ENCODE measurements around the gene PI4K2A.
A peak's percentile ranks its signal among the peaks of the same experiment; 100 is the strongest.
"Not testable (repeated sequence)": the region's sequence is repeated elsewhere in the genome, so short reads cannot be mapped to it uniquely, and the experiment has no call there.

The PI4K2A gene

DNA sequence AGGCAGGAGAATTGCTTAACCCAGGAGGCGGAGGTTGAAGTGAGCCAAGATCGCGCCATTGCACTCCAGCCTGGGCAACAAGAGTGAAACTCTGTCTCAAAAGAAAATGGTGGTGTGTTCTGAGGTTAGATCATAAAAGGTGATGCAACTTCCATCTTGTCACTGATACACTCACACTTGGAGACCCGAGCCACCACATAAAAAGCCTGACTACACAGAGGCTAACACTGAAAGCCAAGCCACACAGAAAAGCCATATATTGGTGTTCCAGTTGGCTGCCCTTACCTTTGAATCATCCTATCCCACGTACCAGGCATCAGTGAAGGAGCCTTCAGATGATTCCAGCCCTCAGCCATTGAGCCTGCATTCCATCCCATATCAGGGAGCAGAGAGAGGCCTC is 11.2 kb upstream of the PI4K2A start:
- H3K9me3 ChIP-seq (ENCODE audit: control insufficient read depth, low read length) = no peaks in the 10 kb centered on the region
- no peak overlapping the region for H3K4me3 ChIP-seq (ENCODE audit: insufficient read depth, low read depth, low read length)
- no peaks in the 10 kb centered on the region for H3K36me3 ChIP-seq (ENCODE audit: control insufficient read depth, insufficient read depth, low read length)
- no peaks in the 10 kb centered on the region for H3K27me3 ChIP-seq (ENCODE audit: control insufficient read depth, insufficient read depth, low read length, poor library complexity, severe bottlenecking)
- no peaks in the 10 kb centered on the region for H3K4me1 ChIP-seq (ENCODE audit: control insufficient read depth, insufficient read depth, low read length)
- no peak overlapping the region for H3K27ac ChIP-seq (ENCODE audit: insufficient read depth, low read depth, low read length, poor library complexity, severe bottlenecking)
- 88 to 95% methylated on average over 5 of the region's 5 CpGs for WGBS, 2 experiments

DNA sequence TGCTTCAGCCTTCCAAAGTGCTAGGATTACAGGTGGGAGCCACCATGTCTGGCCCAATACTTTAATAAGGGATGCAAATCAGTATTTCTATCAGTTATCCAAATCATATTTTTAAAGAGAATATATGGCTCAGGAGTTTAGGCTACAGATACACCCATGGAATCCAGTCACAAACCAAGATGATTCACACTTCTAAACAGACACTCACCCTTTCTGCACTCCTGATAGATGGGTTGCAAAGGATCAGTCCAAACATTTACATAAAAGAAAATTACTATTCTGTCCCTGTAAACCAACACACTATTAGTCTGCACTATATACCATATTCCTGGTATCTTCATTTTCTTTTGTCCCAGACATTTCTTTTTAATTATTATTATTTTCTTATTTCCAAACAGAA is 9.4 kb upstream of the PI4K2A start:
- Histone ChIP-seq H3K9me3 (ENCODE audit: control insufficient read depth, low read length) (no peaks in the 10 kb centered on the region), H3K27ac (ENCODE audit: insufficient read depth, low read depth, low read length, poor library complexity, severe bottlenecking) (no peak overlapping the region), H3K27me3 (ENCODE audit: control insufficient read depth, insufficient read depth, low read length, poor library complexity, severe bottlenecking) (no peaks in the 10 kb centered on the region), H3K4me3 (ENCODE audit: insufficient read depth, low read depth, low read length) (no peak overlapping the region), H3K4me1 (ENCODE audit: control insufficient read depth, insufficient read depth, low read length) (no peaks in the 10 kb centered on the region), H3K36me3 (ENCODE audit: control insufficient read depth, insufficient read depth, low read length) (no peaks in the 10 kb centered on the region)

DNA sequence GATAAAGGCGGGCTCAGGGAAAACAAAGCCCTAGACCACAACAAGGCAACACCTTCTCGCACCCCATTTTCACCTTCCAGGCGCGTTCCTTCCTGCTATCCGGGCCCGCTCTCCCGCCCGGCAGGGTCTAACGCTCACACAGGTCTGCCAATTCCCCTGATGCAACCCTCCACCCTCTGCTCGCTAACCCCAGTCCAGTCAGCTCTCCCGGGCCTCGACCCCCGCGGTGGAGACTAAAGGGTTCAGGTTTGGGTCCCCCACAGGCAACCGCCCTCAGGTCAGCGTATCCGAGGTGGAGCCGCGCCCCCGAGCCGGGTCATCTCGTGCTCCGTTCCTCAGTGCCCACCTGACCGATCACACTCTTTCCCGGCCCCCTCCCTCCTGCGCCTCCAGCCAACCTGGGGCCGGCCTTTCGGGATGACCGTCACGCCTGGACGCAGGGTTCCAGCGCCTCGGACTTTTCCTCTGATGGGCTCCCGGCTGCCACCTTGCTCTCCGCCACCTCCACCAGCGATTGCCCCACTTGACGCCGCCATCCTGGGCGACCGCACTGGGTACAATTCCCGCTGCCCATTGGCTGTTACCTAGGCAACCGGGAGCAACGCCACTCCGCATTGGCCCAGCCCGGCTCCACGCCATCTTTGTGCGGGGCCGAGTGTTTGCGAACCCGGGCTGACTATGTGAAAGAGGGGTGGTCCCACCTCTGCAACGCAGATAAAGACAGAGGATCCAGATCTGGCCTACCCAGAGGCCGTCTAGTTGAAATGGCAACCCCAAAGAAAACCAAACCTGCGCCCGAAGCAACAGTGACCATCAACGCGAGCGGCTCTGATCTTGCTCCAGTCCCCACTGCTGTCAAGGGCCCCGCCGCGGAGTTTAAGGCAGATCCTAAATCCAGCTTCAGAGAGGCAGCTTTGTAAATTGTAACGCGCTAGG is 7.3 kb upstream of the PI4K2A start, which contains the start of gene MORN4:
TSS of gene MORN4 (minus strand) at position 552 of the 936 bp plus-strand sequence. CDS start 13,847 bp downstream, outside the sequence.
- H3K27me3 ChIP-seq (ENCODE audit: control insufficient read depth, insufficient read depth, low read length, poor library complexity, severe bottlenecking) = no peaks in the 10 kb centered on the region
- no peaks in the 10 kb centered on the region for H3K4me1 ChIP-seq (ENCODE audit: control insufficient read depth, insufficient read depth, low read length)
- H3K27ac ChIP-seq (ENCODE audit: insufficient read depth, low read depth, low read length, poor library complexity, severe bottlenecking) = peak within 1 kb of the TSS; percentile 18
- 8 to 9% methylated on average over 62 of the region's 62 CpGs for WGBS, 2 experiments
- peak within 1 kb of the TSS; percentile 63 for H3K4me3 ChIP-seq (ENCODE audit: insufficient read depth, low read depth, low read length)
- no peaks in the 10 kb centered on the region for H3K36me3 ChIP-seq (ENCODE audit: control insufficient read depth, insufficient read depth, low read length)
- no peaks in the 10 kb centered on the region for H3K9me3 ChIP-seq (ENCODE audit: control insufficient read depth, low read length)

DNA sequence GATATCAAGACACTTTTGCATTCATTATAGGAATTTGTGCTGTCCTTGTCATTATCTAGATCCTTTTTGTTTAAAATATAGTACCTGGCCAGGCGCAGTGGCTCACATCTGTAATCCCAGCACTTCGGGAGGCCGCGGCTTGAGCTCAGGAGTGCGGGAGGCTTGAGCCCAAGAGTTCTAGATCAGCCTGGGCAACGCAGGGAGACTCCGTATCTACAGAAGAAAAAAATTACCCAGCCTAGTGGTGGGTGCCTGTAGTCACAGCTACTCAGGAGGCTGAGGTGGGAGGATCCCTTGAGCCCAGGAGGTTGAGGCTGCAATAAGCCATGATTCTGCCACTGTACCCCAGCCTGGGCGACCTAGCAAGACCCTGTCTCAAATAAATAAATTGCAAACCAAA is 6.5 kb upstream of the PI4K2A start:
- 86 to 90% methylated on average over 8 of the region's 8 CpGs for WGBS, 2 experiments
- no peaks in the 10 kb centered on the region for H3K36me3 ChIP-seq (ENCODE audit: control insufficient read depth, insufficient read depth, low read length)
- H3K9me3 ChIP-seq (ENCODE audit: control insufficient read depth, low read length) = no peaks in the 10 kb centered on the region
- no peaks in the 10 kb centered on the region for H3K27me3 ChIP-seq (ENCODE audit: control insufficient read depth, insufficient read depth, low read length, poor library complexity, severe bottlenecking)
- no peak overlapping the region for H3K27ac ChIP-seq (ENCODE audit: insufficient read depth, low read depth, low read length, poor library complexity, severe bottlenecking)
- no peaks in the 10 kb centered on the region for H3K4me1 ChIP-seq (ENCODE audit: control insufficient read depth, insufficient read depth, low read length)
- peak overlapping the region; percentile 63 for H3K4me3 ChIP-seq (ENCODE audit: insufficient read depth, low read depth, low read length)

DNA sequence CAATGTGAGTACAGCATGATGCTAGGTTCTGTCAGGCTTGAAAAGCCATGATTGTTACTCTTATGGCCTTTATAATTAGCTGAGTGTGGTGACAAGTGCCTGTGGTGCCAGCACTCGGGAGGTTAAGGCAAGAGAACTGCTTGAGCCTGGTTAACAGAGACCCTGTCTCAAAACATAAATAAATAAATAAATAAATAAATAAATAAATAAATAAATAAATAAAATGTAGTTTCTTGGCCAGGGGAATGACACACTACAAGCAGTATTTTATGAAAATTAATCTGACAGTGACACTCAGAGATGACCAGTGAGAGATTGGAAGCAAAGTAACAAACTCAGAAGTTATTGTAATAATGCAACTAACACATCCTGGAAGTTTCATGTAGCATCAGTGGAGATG is 4.9 kb upstream of the PI4K2A start:
- no peaks in the 10 kb centered on the region for H3K9me3 ChIP-seq (ENCODE audit: control insufficient read depth, low read length)
- H3K27me3 ChIP-seq (ENCODE audit: control insufficient read depth, insufficient read depth, low read length, poor library complexity, severe bottlenecking) = no peaks in the 10 kb centered on the region
- WGBS, 2 experiments = no CpG with 5 or more reads among the region's 1 CpG
- no peaks in the 10 kb centered on the region for H3K4me1 ChIP-seq (ENCODE audit: control insufficient read depth, insufficient read depth, low read length)
- H3K4me3 ChIP-seq (ENCODE audit: insufficient read depth, low read depth, low read length) = no peak overlapping the region
- H3K27ac ChIP-seq (ENCODE audit: insufficient read depth, low read depth, low read length, poor library complexity, severe bottlenecking) = no peak overlapping the region
- H3K36me3 ChIP-seq (ENCODE audit: control insufficient read depth, insufficient read depth, low read length) = no peaks in the 10 kb centered on the region

DNA sequence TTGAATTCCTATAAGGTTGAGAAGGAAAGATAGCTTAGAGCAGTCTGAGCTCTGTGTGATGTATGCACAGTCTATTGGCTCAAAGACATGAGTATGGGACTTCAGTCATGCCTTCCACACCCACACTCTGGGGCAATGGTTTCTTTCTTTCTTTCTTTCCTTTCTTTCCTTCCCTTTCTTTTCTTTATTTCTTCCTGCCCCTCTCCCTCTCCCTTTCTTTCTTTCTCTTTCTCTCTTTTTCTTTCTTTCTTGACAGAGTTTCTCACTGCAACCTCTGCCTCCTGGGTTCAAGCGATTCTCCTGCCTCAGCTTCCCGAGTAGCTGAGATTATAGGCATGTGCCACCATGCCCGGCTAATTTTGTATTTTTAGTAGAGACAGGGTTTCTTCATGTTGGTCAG is 1.4 kb upstream of the PI4K2A start:
- H3K4me3 ChIP-seq (ENCODE audit: insufficient read depth, low read depth, low read length); H3K27ac ChIP-seq (ENCODE audit: insufficient read depth, low read depth, low read length, poor library complexity, severe bottlenecking); H3K9me3 ChIP-seq (ENCODE audit: control insufficient read depth, low read length); H3K4me1 ChIP-seq (ENCODE audit: control insufficient read depth, insufficient read depth, low read length); H3K36me3 ChIP-seq (ENCODE audit: control insufficient read depth, insufficient read depth, low read length); H3K27me3 ChIP-seq (ENCODE audit: control insufficient read depth, insufficient read depth, low read length, poor library complexity, severe bottlenecking): not testable (repeated sequence)
- WGBS, 2 experiments = 79 to 97% methylated on average over 3 of the region's 3 CpGs

DNA sequence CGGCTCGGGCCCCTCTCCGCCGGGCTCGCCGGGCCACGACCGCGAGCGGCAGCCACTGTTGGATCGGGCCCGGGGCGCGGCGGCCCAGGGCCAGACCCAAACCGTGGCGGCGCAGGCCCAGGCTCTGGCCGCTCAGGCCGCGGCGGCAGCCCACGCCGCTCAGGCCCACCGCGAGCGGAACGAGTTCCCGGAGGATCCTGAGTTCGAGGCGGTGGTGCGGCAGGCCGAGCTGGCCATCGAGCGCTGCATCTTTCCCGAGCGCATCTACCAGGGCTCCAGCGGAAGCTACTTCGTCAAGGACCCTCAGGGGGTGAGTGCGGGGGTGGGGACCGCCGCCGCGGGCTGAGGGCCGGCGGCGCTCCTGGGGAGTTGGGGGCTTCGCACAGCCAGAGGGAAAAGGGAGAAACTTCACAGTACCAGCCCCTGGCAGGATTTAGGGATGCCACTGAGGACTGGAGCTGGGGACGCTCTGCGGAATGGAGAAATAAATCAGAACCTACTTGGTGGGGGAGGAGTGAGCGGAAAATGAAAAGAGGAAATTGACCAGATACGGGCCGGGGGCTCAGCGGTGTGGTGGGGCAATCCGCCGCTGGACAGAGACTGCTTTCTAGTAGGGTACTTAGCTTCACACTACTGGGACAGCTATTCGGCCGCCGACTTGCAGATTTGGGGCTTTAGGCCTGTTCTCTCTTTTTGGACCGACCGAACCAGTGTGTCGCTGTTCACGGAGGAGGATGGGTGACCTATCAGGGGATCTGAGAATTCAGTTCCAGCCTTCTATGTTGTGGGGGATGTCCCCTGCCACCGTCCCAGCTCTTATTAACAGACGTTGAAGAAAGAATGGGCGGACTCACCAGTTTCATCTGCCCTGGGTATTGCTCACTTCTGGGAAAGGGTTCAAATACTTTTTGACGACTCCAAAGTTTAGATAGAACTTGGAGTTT is 669 bp downstream of the PI4K2A start:
- peaks cover 9% of the 10 kb centered on the region for H3K36me3 ChIP-seq (ENCODE audit: control insufficient read depth, insufficient read depth, low read length)
- H3K9me3 ChIP-seq (ENCODE audit: control insufficient read depth, low read length) = no peaks in the 10 kb centered on the region
- peaks cover 6% of the 10 kb centered on the region for H3K4me1 ChIP-seq (ENCODE audit: control insufficient read depth, insufficient read depth, low read length)
- peak overlapping the region; percentile 62 for H3K4me3 ChIP-seq (ENCODE audit: insufficient read depth, low read depth, low read length)
- no peaks in the 10 kb centered on the region for H3K27me3 ChIP-seq (ENCODE audit: control insufficient read depth, insufficient read depth, low read length, poor library complexity, severe bottlenecking)
- peak overlapping the region; percentile 71 for H3K27ac ChIP-seq (ENCODE audit: insufficient read depth, low read depth, low read length, poor library complexity, severe bottlenecking)
- WGBS, 2 experiments = 1% methylated on average over 67 of the region's 67 CpGs

DNA sequence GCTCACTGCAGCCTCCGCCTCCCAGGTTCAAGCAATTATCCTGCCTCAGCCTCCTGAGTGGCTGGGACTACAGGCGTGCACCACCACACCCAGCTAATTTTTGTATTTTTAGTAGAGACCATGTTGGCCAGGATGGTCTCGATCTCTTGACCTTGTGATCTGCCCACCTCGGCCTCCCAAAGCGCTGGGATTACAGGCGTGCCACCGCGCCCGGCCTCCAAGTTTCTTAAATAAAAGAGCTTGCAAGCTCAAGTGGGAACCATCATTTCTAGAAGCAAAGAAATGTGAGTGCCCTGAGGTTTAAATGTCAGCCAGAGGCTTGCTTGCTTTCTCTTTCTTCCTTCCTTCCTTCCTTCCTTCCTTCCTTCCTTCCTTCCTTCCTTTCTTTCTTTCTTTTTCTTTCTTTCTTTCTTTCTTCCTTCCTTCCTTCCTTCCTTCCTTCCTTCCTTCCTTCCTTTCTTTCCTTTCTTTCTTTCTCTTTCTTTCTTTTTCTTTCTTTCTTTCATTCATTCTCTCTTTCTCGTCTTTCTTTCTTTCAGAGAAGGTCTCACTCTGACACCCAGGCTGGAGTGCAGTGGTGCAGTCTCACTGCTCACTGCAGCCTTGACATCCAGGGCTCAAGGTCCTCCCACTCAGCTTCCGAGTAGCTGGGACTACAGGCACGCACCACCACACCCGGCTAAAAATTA is 2.1 kb downstream of the PI4K2A start:
- not testable (repeated sequence) for H3K27ac ChIP-seq (ENCODE audit: insufficient read depth, low read depth, low read length, poor library complexity, severe bottlenecking); H3K36me3 ChIP-seq (ENCODE audit: control insufficient read depth, insufficient read depth, low read length); H3K4me1 ChIP-seq (ENCODE audit: control insufficient read depth, insufficient read depth, low read length); H3K9me3 ChIP-seq (ENCODE audit: control insufficient read depth, low read length); H3K27me3 ChIP-seq (ENCODE audit: control insufficient read depth, insufficient read depth, low read length, poor library complexity, severe bottlenecking); H3K4me3 ChIP-seq (ENCODE audit: insufficient read depth, low read depth, low read length)
- WGBS, 2 experiments = 90 to 96% methylated on average over 13 of the region's 13 CpGs

DNA sequence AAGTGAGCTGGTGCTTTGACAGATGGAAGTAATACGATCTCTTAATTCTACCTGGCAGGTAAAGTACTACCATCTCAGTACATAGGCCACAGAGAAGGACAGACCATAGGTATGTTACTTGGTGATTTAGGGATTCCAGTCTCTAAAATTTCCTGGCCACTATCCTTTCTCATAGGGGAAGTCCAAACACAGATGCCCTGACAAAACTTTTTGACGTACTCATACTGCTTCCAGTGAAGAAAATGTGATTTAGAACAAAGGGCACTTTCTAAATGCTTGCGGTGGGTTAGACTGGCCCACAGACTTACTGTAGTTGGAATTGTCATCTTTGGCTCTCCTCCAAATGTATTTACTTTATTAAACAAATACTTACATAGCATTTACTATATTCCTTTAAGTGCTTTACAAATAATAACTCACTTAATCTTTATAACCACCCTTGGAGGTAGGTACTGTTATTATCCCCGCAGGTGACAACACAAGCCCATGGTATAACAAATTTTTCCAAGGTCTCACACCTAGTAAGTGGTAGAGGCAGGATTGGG is 3.0 kb downstream of the PI4K2A start:
- H3K36me3 ChIP-seq (ENCODE audit: control insufficient read depth, insufficient read depth, low read length) = peaks cover 9% of the 10 kb centered on the region
- no peaks in the 10 kb centered on the region for H3K9me3 ChIP-seq (ENCODE audit: control insufficient read depth, low read length)
- no peaks in the 10 kb centered on the region for H3K27me3 ChIP-seq (ENCODE audit: control insufficient read depth, insufficient read depth, low read length, poor library complexity, severe bottlenecking)
- peaks cover 6% of the 10 kb centered on the region for H3K4me1 ChIP-seq (ENCODE audit: control insufficient read depth, insufficient read depth, low read length)
- WGBS, 2 experiments = 96 to 99% methylated on average over 4 of the region's 4 CpGs
- no peak overlapping the region for H3K27ac ChIP-seq (ENCODE audit: insufficient read depth, low read depth, low read length, poor library complexity, severe bottlenecking)
- no peak overlapping the region for H3K4me3 ChIP-seq (ENCODE audit: insufficient read depth, low read depth, low read length)
